ENCODE results near the gene TEDDM1. TPM values are rescaled to one million over a fixed set of nuclear protein-coding genes. Genes with fewer than 3 reads are reported as not detected.

The TEDDM1 gene
- total RNA-seq, 2 donors from 2014 or later = not detected

- H3K4me3 ChIP-seq = no peak overlapping the region
- DNase-seq (ENCODE audit: low spot score) = no peak
- no peaks in the 10 kb centered on the region for H3K27me3 ChIP-seq
- TF ChIP-seq CTCF (IDR thresholded peaks at IDR 0.05) = no peak
- no peaks in the 10 kb centered on the region for H3K36me3 ChIP-seq
- H3K9me3 ChIP-seq = no peaks in the 10 kb centered on the region
- no peak overlapping the region for H3K27ac ChIP-seq
- H3K4me1 ChIP-seq = no peaks in the 10 kb centered on the region
Measured at GRCh38 chr1:182442333-182442732, 41.9 kb upstream of the TEDDM1 start.

GRCh38 chr1:182441719-182442118 lies 41.3 kb upstream of the TEDDM1 start:
- Histone ChIP-seq H3K27ac (no peak overlapping the region), H3K4me3 (no peak overlapping the region), H3K27me3 (no peaks in the 10 kb centered on the region), H3K4me1 (no peaks in the 10 kb centered on the region), H3K9me3 (no peaks in the 10 kb centered on the region), H3K36me3 (no peaks in the 10 kb centered on the region)
- no peak for TF ChIP-seq CTCF (IDR thresholded peaks at IDR 0.05)
- no peak for DNase-seq (ENCODE audit: low spot score)

GRCh38 chr1:182438326-182438725 lies 37.9 kb upstream of the TEDDM1 start:
- no peak for DNase-seq (ENCODE audit: low spot score)
- H3K9me3 ChIP-seq = no peaks in the 10 kb centered on the region
- no peaks in the 10 kb centered on the region for H3K27me3 ChIP-seq
- H3K4me1 ChIP-seq = no peaks in the 10 kb centered on the region
- H3K27ac ChIP-seq = no peak overlapping the region
- no peak overlapping the region for H3K4me3 ChIP-seq
- H3K36me3 ChIP-seq = no peaks in the 10 kb centered on the region
- no peak for TF ChIP-seq CTCF (IDR thresholded peaks at IDR 0.05)

- Histone ChIP-seq H3K4me1 (no peaks in the 10 kb centered on the region), H3K9me3 (no peaks in the 10 kb centered on the region), H3K27ac (no peak overlapping the region), H3K36me3 (no peaks in the 10 kb centered on the region), H3K4me3 (no peak overlapping the region), H3K27me3 (no peaks in the 10 kb centered on the region)
- no peak for TF ChIP-seq CTCF (IDR thresholded peaks at IDR 0.05)
- no peak for DNase-seq (ENCODE audit: low spot score)
Measured at GRCh38 chr1:182433580-182433979, 33.1 kb upstream of the TEDDM1 start.

- TF ChIP-seq CTCF (IDR thresholded peaks at IDR 0.05) = no peak
- no peaks in the 10 kb centered on the region for H3K27me3 ChIP-seq
- no peaks in the 10 kb centered on the region for H3K4me1 ChIP-seq
- no peak overlapping the region for H3K4me3 ChIP-seq
- no peak overlapping the region for H3K27ac ChIP-seq
- DNase-seq (ENCODE audit: low spot score) = no peak
- H3K9me3 ChIP-seq = no peaks in the 10 kb centered on the region
- no peaks in the 10 kb centered on the region for H3K36me3 ChIP-seq
Measured at GRCh38 chr1:182431278-182431677, 30.8 kb upstream of the TEDDM1 start.

- Histone ChIP-seq H3K36me3 (no peaks in the 10 kb centered on the region), H3K4me1 (no peaks in the 10 kb centered on the region), H3K27me3 (no peaks in the 10 kb centered on the region), H3K9me3 (no peaks in the 10 kb centered on the region), H3K27ac (no peak overlapping the region), H3K4me3 (no peak overlapping the region)
- TF ChIP-seq CTCF (IDR thresholded peaks at IDR 0.05) = no peak
- DNase-seq (ENCODE audit: low spot score) = no peak
Measured at GRCh38 chr1:182430263-182431068, 30.0 kb upstream of the TEDDM1 start.

Data from right atrium auricular region (tissue), 2 donors.